CD4-positive, alpha-beta T cell (primary cell): ENCODE data around the gene CORIN. TPM values are rescaled to one million over a fixed set of nuclear protein-coding genes. Genes with fewer than 3 reads are reported as not detected.

Source experiments
- ATAC-seq: fragments of 200-7000 bp; cut with Tn5 transposase; one replicate; pipeline ENCODE4 v1.10.0; 2022; ENCODE audit warnings: mild to moderate bottlenecking; ENCODE audit not compliant: poor library complexity
- CTCF ChIA-PET: fragments of 350-600 bp; sonication (Branson Sonifier 250); formaldehyde crosslinking; loops from one replicate; lab custom pipeline; 2021; ENCODE audit warnings: antibody characterized with exemption, inconsistent platforms; lab: Charles Lee
- POLR2A ChIA-PET: fragments of 350-600 bp; sonication (Branson Sonifier 250); formaldehyde crosslinking; loops from one replicate; lab custom pipeline; 2021; ENCODE audit warnings: antibody characterized with exemption, inconsistent platforms; lab: Charles Lee
- DNase-seq, 14 experiments: peaks; one replicate each; pipeline ENCODE4 v3.0.0-alpha.2; 2013 to 2020; ENCODE audit warnings: mixed read lengths in 2 of 14
- H3K27ac ChIP-seq, 2 donors: one replicate each; pipeline versions ENCODE4 v1.5.1 to v1.7.0; 2013; ENCODE audit warnings: low read length in 2 of 2, low read depth in 1 of 2, mild to moderate bottlenecking in 1 of 2
- H3K27me3 ChIP-seq, 2 experiments: 1 replicate in 1 of 2; 2 replicates in 1 of 2; pipeline versions ENCODE4 v1.6.1 to v1.7.0; 2013; ENCODE audit warnings: low read length in 2 of 2, control low read depth in 1 of 2, mild to moderate bottlenecking in 1 of 2, moderate library complexity in 1 of 2; ENCODE audit not compliant: insufficient read depth in 2 of 2, control insufficient read depth in 1 of 2
- H3K36me3 ChIP-seq: one replicate; pipeline ENCODE4 v1.6.1; 2013; ENCODE audit warnings: low read length, control low read depth; ENCODE audit not compliant: insufficient read depth
- H3K4me1 ChIP-seq: one replicate; pipeline ENCODE4 v1.6.1; 2013; ENCODE audit warnings: low read length, control low read depth; ENCODE audit not compliant: insufficient read depth
- H3K4me3 ChIP-seq: one replicate; pipeline ENCODE4 v1.5.1; 2013; ENCODE audit warnings: mild to moderate bottlenecking, low read length, moderate library complexity
- H3K9me3 ChIP-seq, 2 experiments: 1 replicate in 1 of 2; 2 replicates in 1 of 2; pipeline versions ENCODE4 v1.6.1 to v1.7.0; 2013; ENCODE audit warnings: low read length in 2 of 2, mild to moderate bottlenecking in 2 of 2, control low read depth in 1 of 2, moderate library complexity in 1 of 2; ENCODE audit not compliant: control insufficient read depth in 1 of 2, insufficient read depth in 1 of 2
- H3K27ac Mint-ChIP-seq: one replicate; pipeline ENCODE4 v1.8.0; 2020; ENCODE audit warnings: mixed read lengths
- H3K27me3 Mint-ChIP-seq: one replicate; pipeline ENCODE4 v1.8.0; 2021; ENCODE audit warnings: mixed read lengths
- H3K36me3 Mint-ChIP-seq: one replicate; pipeline ENCODE4 v1.8.0; 2021; ENCODE audit warnings: low read depth, mixed read lengths
- H3K4me1 Mint-ChIP-seq: one replicate; pipeline ENCODE4 v1.8.0; 2021; ENCODE audit warnings: low read depth, mixed read lengths
- H3K4me3 Mint-ChIP-seq: one replicate; pipeline ENCODE4 v1.8.0; 2020; ENCODE audit warnings: mild to moderate bottlenecking, mixed read lengths
- H3K9me3 Mint-ChIP-seq: one replicate; pipeline ENCODE4 v1.8.0; 2020; ENCODE audit warnings: mixed read lengths
- intact Hi-C, 2 experiments: fragments of 100-400 bp; cut with DNase I in 1 of 2; cut with micrococcal nuclease in 1 of 2; formaldehyde crosslinking; loops; one replicate each; pipeline versions ENCODE4 v1.15.1 to v1.9.0; 2023 to 2025; cut with DNase I, micrococcal nuclease
- total RNA-seq, 174 experiments: library from RNA in 2 of 174; stranded (reverse) in 2 of 174; gene quantifications; one replicate each; pipeline ENCODE4 v1.2.3 and lab custom pipeline; 2021 to 2026
- TF ChIP-seq, protein P1 (sequence below): fragments of 200-600 bp; IDR thresholded peaks from one replicate; pipeline ENCODE4 v1.8.0; 2022; ENCODE audit warnings: antibody characterized with exemption, mild to moderate bottlenecking

CORIN gene
- total RNA-seq, 2 experiments from 2014 or later = 0.14 TPM; not detected in 1

GRCh38 chr4:47852136-47852535, 14.3 kb upstream of the CORIN start:
- H3K4me1 ChIP-seq = no peaks in the 10 kb centered on the region
- H3K4me3 ChIP-seq = no peak overlapping the region
- no peak overlapping the region for H3K27ac Mint-ChIP-seq
- H3K4me3 Mint-ChIP-seq = no peak overlapping the region
- POLR2A ChIA-PET = no interaction called here
- no peak overlapping the region for H3K27ac ChIP-seq
- TF ChIP-seq, protein P1, sequence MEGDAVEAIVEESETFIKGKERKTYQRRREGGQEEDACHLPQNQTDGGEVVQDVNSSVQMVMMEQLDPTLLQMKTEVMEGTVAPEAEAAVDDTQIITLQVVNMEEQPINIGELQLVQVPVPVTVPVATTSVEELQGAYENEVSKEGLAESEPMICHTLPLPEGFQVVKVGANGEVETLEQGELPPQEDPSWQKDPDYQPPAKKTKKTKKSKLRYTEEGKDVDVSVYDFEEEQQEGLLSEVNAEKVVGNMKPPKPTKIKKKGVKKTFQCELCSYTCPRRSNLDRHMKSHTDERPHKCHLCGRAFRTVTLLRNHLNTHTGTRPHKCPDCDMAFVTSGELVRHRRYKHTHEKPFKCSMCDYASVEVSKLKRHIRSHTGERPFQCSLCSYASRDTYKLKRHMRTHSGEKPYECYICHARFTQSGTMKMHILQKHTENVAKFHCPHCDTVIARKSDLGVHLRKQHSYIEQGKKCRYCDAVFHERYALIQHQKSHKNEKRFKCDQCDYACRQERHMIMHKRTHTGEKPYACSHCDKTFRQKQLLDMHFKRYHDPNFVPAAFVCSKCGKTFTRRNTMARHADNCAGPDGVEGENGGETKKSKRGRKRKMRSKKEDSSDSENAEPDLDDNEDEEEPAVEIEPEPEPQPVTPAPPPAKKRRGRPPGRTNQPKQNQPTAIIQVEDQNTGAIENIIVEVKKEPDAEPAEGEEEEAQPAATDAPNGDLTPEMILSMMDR = no peak
- DNase-seq (no peak), ATAC-seq (no peak)
- no peaks in the 10 kb centered on the region for H3K27me3 Mint-ChIP-seq
- H3K4me1 Mint-ChIP-seq = no peaks in the 10 kb centered on the region
- peaks cover 72% of the 10 kb centered on the region for H3K36me3 Mint-ChIP-seq
- peaks cover 16% of the 10 kb centered on the region for H3K36me3 ChIP-seq
- H3K9me3 ChIP-seq = no peaks in the 10 kb centered on the region
- no peaks in the 10 kb centered on the region for H3K9me3 Mint-ChIP-seq
- no peaks in the 10 kb centered on the region for H3K27me3 ChIP-seq
- intact Hi-C loops = no loop called here
- CTCF ChIA-PET = no interaction called here

DNA sequence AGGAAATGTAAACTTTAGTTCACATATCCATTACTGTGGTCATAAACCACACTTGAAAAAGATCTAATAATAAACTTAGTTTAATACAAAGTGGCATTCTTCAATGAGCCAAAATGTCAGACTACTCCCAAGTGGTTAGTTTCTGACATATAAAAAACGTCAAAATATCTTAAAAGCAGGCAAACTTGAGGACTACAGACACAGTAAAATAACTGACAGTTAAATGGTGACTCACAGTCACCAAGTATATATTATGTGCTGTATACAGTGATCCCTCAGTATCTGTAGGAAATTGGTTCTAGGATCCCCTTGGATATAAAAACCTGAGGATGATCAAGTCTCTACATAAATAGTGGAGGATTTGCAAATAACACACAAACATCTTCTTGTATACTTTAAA, 11.6 kb upstream of the CORIN start:
- Mint-ChIP-seq H3K9me3 (no peaks in the 10 kb centered on the region), H3K36me3 (peaks cover 74% of the 10 kb centered on the region), H3K4me3 (no peak overlapping the region), H3K4me1 (no peaks in the 10 kb centered on the region), H3K27me3 (no peaks in the 10 kb centered on the region), H3K27ac (no peak overlapping the region)
- intact Hi-C loops = no loop called here
- no peak overlapping the region for H3K27ac ChIP-seq
- H3K4me1 ChIP-seq = no peaks in the 10 kb centered on the region
- no peak overlapping the region for H3K4me3 ChIP-seq
- ChIA-PET CTCF (no interaction called here), POLR2A (no interaction called here)
- H3K27me3 ChIP-seq = no peaks in the 10 kb centered on the region
- peaks cover 17% of the 10 kb centered on the region for H3K36me3 ChIP-seq
- no peaks in the 10 kb centered on the region for H3K9me3 ChIP-seq
- no peak for ATAC-seq
- TF ChIP-seq, protein P1 = no peak
- DNase-seq = no peak

GRCh38 chr4:47848041-47848440, 10.2 kb upstream of the CORIN start:
- CTCF ChIA-PET = interaction anchor here (1.0 kb wide), 1 partner anchor 9 kb away, joined by 3 read pairs; no protein-coding TSS in a partner anchor
- Mint-ChIP-seq H3K4me1 (no peaks in the 10 kb centered on the region), H3K4me3 (no peak overlapping the region), H3K27me3 (no peaks in the 10 kb centered on the region), H3K27ac (no peak overlapping the region), H3K36me3 (peaks cover 72% of the 10 kb centered on the region), H3K9me3 (no peaks in the 10 kb centered on the region)
- H3K4me3 ChIP-seq = no peak overlapping the region
- H3K36me3 ChIP-seq = peaks cover 17% of the 10 kb centered on the region
- H3K4me1 ChIP-seq = no peaks in the 10 kb centered on the region
- H3K27me3 ChIP-seq = no peaks in the 10 kb centered on the region
- TF ChIP-seq, protein P1 = no peak
- ATAC-seq = no peak
- intact Hi-C loops = no loop called here
- no peak overlapping the region for H3K27ac ChIP-seq
- POLR2A ChIA-PET = no interaction called here
- no peaks in the 10 kb centered on the region for H3K9me3 ChIP-seq
- DNase-seq = no peak
